Endothelial cell of umbilical vein (primary cell): ENCODE data around the gene NXPH1. TPM values are rescaled to one million over a fixed set of nuclear protein-coding genes. Genes with fewer than 3 reads are reported as not detected.

Experiments used
- BruUV-seq: library from RNA; stranded (reverse); fragments of 400-500 nt; replicated peaks from 2 replicates; lab custom pipeline; 2021; lab: Mats Ljungman, UMichigan
- CTCF ChIA-PET: fragments of 300-600, 350-600 bp; sonication (Branson Sonifier 250); formaldehyde crosslinking; loops from one replicate; lab custom pipeline; 2021; ENCODE audit warnings: antibody characterized with exemption, inconsistent platforms; lab: Charles Lee
- POLR2A ChIA-PET: fragments of 300-600, 350-600 bp; sonication (Branson Sonifier 250); formaldehyde crosslinking; loops from one replicate; lab custom pipeline; 2021; ENCODE audit warnings: antibody characterized with exemption, inconsistent platforms; lab: Charles Lee
- DNase-seq: peaks from one replicate; pipeline ENCODE4 v3.0.0-alpha.2; 2011; ENCODE audit warnings: low read depth, low spot score
- FAIRE-seq: peaks from 2 replicates; lab custom pipeline; 2011; peaks lifted over from hg19 to GRCh38; lab: Jason Lieb, UNC
- H2AFZ ChIP-seq: 2 replicates; pipeline ENCODE4 v1.6.0; 2012; ENCODE audit warnings: low read depth, low read length, control low read depth, inconsistent platforms
- H3K27ac ChIP-seq: 2 replicates; pipeline ENCODE4 v1.5.1; 2011; ENCODE audit warnings: low read depth, mild to moderate bottlenecking, control low read depth, low read length, moderate library complexity; ENCODE audit not compliant: insufficient read depth
- H3K27me3 ChIP-seq, 2 experiments: 2 replicates each; pipeline versions ENCODE4 v1.6.0 to v1.6.1; 2011; ENCODE audit warnings: low read length in 2 of 2, mixed read lengths in 1 of 2; ENCODE audit not compliant: control insufficient read depth in 2 of 2, insufficient read depth in 2 of 2
- H3K36me3 ChIP-seq, 2 experiments: 2 replicates in 1 of 2; 3 replicates in 1 of 2; pipeline ENCODE4 v1.5.1; 2011; ENCODE audit warnings: low read length in 2 of 2, mild to moderate bottlenecking in 1 of 2, moderate library complexity in 1 of 2; ENCODE audit not compliant: control insufficient read depth in 2 of 2, insufficient read depth in 2 of 2; ENCODE audit errors: extremely low read depth in 1 of 2
- H3K4me1 ChIP-seq: 3 replicates; pipeline ENCODE4 v1.5.1; 2011; ENCODE audit warnings: mild to moderate bottlenecking, low read length; ENCODE audit not compliant: control insufficient read depth, insufficient read depth; ENCODE audit errors: extremely low read depth
- H3K4me2 ChIP-seq: 2 replicates; pipeline ENCODE4 v1.6.1; 2011; ENCODE audit warnings: low read length, control low read depth, mixed read lengths; ENCODE audit not compliant: insufficient read depth
- H3K4me3 ChIP-seq, 3 experiments: fragments of 200-600 bp in 1 of 3; sonication (generic), shearing (Covaris generic) in 1 of 3; replicated peaks in 1 of 3; 2 replicates each; pipeline ENCODE4 v1.5.1; 2011 to 2016; ENCODE audit warnings: control low read depth in 3 of 3, low read length in 3 of 3, mild to moderate bottlenecking in 2 of 3, inconsistent platforms in 1 of 3, low read depth in 1 of 3, moderate library complexity in 1 of 3; ENCODE audit not compliant: insufficient read depth in 1 of 3
- H3K79me2 ChIP-seq: 2 replicates; pipeline ENCODE4 v1.6.0; 2012; ENCODE audit warnings: low read length, inconsistent platforms; ENCODE audit not compliant: control insufficient read depth, insufficient read depth
- H3K9ac ChIP-seq: replicated peaks from 2 replicates; pipeline ENCODE3; 2011; ENCODE audit warnings: low read length, control low read depth; ENCODE audit not compliant: insufficient read depth; ENCODE audit errors: extremely low read depth
- H3K9me1 ChIP-seq: replicated peaks from 3 replicates; pipeline ENCODE4 v1.6.0; 2011; ENCODE audit warnings: mild to moderate bottlenecking, low read length; ENCODE audit not compliant: control insufficient read depth, insufficient read depth; ENCODE audit errors: extremely low read depth
- H3K9me3 ChIP-seq: replicated peaks from 2 replicates; pipeline ENCODE4 v1.5.1; 2012; ENCODE audit warnings: low read length, inconsistent platforms; ENCODE audit not compliant: control insufficient read depth, insufficient read depth
- H4K20me1 ChIP-seq: replicated peaks from 2 replicates; pipeline ENCODE3; 2011; ENCODE audit warnings: mild to moderate bottlenecking, low read length; ENCODE audit not compliant: control insufficient read depth, insufficient read depth; ENCODE audit errors: extremely low read depth
- CTCF ChIP-seq, 2 donors: IDR thresholded peaks; 1 replicate in 1 of 2; 2 replicates in 1 of 2; pipeline ENCODE4 v1.5.1; 2011; ENCODE audit warnings: low read length in 2 of 2, mild to moderate bottlenecking in 2 of 2, moderate library complexity in 2 of 2, control low read depth in 1 of 2, inconsistent platforms in 1 of 2, low read depth in 1 of 2; ENCODE audit not compliant: insufficient read depth in 1 of 2; ENCODE audit errors: extremely low read depth in 1 of 2
- EZH2 ChIP-seq: IDR thresholded peaks from 2 replicates; pipeline ENCODE4 v1.6.1; 2012; ENCODE audit warnings: borderline replicate concordance, low read depth, mild to moderate bottlenecking, moderate library complexity, low read length, inconsistent platforms; ENCODE audit not compliant: severe bottlenecking
- FOS ChIP-seq: IDR thresholded peaks from 2 replicates; pipeline ENCODE4 v1.6.1; 2011; ENCODE audit warnings: mild to moderate bottlenecking, low read length, moderate library complexity, borderline replicate concordance; ENCODE audit not compliant: insufficient read depth
- GATA2 ChIP-seq: IDR thresholded peaks from 2 replicates; pipeline ENCODE4 v1.7.0; 2011; ENCODE audit warnings: low read depth, mild to moderate bottlenecking, moderate library complexity, mixed read lengths, low read length; ENCODE audit not compliant: insufficient read length, insufficient read depth
- JUN ChIP-seq: IDR thresholded peaks from 2 replicates; pipeline ENCODE4 v1.6.1; 2011; ENCODE audit warnings: borderline replicate concordance, low read depth; ENCODE audit not compliant: insufficient read length, insufficient read depth
- MYC ChIP-seq: IDR thresholded peaks from one replicate; pipeline ENCODE4 v1.6.1; 2011; ENCODE audit warnings: mild to moderate bottlenecking, low read depth, low read length
- POLR2A ChIP-seq: IDR thresholded peaks from 2 replicates; pipeline ENCODE4 v1.6.1; 2012; ENCODE audit warnings: low read depth, mild to moderate bottlenecking, control low read depth, low read length
- POLR2AphosphoS5 ChIP-seq: IDR thresholded peaks from 2 replicates; pipeline ENCODE4 v1.6.1; 2012; ENCODE audit warnings: low read depth, mild to moderate bottlenecking, control low read depth, low read length, moderate library complexity; ENCODE audit not compliant: insufficient read depth
- dilution Hi-C: fragments of 300-500 bp; cut with MboI; formaldehyde crosslinking; loops from one replicate; pipeline ENCODE4 v1.15.0; 2019; ENCODE audit warnings: low sequenced_read_pairs; ENCODE audit not compliant: extremely low pct_ligation_motif_present
- intact Hi-C: fragments of 100-400 bp; cut with micrococcal nuclease; formaldehyde crosslinking; loops from one replicate; pipeline ENCODE4 v1.10.0; 2022
- polyA plus RNA-seq, 4 experiments: library from polyadenylated mRNA; depleted of rRNA in 3 of 4; stranded (reverse) in 3 of 4; unstranded in 1 of 4; fragments of >200 nt; gene quantifications; 2 replicates each; pipeline versions ENCODE4 v1.2.1 to v1.2.3, GENCODE V29; 2011 to 2012; ENCODE audit warnings: missing spikeins in 1 of 4
- total RNA-seq: library from RNA; stranded (reverse); gene quantifications from 2 replicates; pipeline ENCODE4 v1.2.3, GENCODE V29; 2021
- TF ChIP-seq, protein P1 (sequence below): IDR thresholded peaks from 2 replicates; pipeline ENCODE4 v1.6.1; 2011; ENCODE audit not compliant: insufficient read depth, insufficient read length

NXPH1 gene
- total and polyA plus RNA-seq, 2 donors (not counting 3 experiments of a cell fraction or from before 2014, with no cell fraction given), result not detected

DNA sequence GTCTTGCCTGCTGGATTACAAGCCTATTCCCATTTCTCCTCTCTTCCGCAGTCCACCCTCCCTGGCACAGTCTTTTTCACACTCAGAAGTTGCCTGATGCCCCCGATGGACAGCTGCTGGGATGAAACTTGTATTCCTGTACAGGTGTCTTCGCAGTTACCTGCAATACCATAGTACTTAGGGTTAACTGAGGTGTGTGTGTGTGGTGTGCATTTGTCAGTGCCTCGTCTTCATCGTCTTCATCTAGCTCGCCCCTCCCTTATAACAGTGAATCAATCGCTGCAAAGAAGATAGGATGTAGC lies 11.0 kb downstream of the NXPH1 start:
- no TSS peak for BruUV-seq
- DNase-seq, result no peak

More for the DNA sequence above, 11.0 kb downstream of the NXPH1 start:
- no peaks in the 10 kb centered on the region for H3K9me1 ChIP-seq
- H3K27ac ChIP-seq, result no peak overlapping the region
- TF ChIP-seq JUN (no peak), POLR2AphosphoS5 (no peak), CTCF (IDR thresholded peaks at IDR 0.05; ENCODE audit: extremely low read depth in 1 of 2, insufficient read depth in 1 of 2, low read depth in 1 of 2, low read length in 2 of 2) (no peak), POLR2A (no peak), MYC (no peak), FOS (no peak), GATA2 (no peak), EZH2 (no peak)
- TF ChIP-seq, protein P1, sequence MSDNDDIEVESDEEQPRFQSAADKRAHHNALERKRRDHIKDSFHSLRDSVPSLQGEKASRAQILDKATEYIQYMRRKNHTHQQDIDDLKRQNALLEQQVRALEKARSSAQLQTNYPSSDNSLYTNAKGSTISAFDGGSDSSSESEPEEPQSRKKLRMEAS, result no peak
- no peak overlapping the region for H3K4me3 ChIP-seq
- POLR2A ChIA-PET, result no interaction called here
- H3K79me2 ChIP-seq, result no peaks in the 10 kb centered on the region
- H3K4me1 ChIP-seq, result no peaks in the 10 kb centered on the region
- dilution Hi-C loops (no loop called here), intact Hi-C loops (no loop called here)
- CTCF ChIA-PET, result no interaction called here
- H3K4me2 ChIP-seq, result no peak overlapping the region
- no peak for FAIRE-seq
- H3K36me3 ChIP-seq, result no peaks in the 10 kb centered on the region
- H3K9me3 ChIP-seq, result no peaks in the 10 kb centered on the region
- no peaks in the 10 kb centered on the region for H4K20me1 ChIP-seq
- no peak overlapping the region for H2AFZ ChIP-seq
- H3K9ac ChIP-seq, result no peak overlapping the region
- peaks cover 24 to 28% of the 10 kb centered on the region in 2 experiments for H3K27me3 ChIP-seq
